Smooth muscle cell (in vitro differentiated cells): ENCODE measurements around the gene RPA1. TPM values are rescaled to one million over a fixed set of nuclear protein-coding genes. Genes with fewer than 3 reads are reported as not detected.
A peak's percentile ranks its signal among the peaks of the same experiment; 100 is the strongest.

Experiments used
- DNase-seq: peaks from one replicate; lab custom pipeline; 2025; ENCODE audit not compliant: unreplicated experiment; lab: John Stamatoyannopoulos, UW
- H2AFZ ChIP-seq: fragments of 200-600 bp; sonication (generic); 2 replicates; pipeline ENCODE4 v1.6.0; 2016; ENCODE audit warnings: antibody characterized with exemption, low read depth, mild to moderate bottlenecking
- H3F3A ChIP-seq: fragments of 200-600 bp; sonication (generic); 2 replicates; pipeline ENCODE4 v1.6.0; 2017; ENCODE audit warnings: antibody characterized with exemption, low read depth
- H3K27ac ChIP-seq: fragments of 200-600 bp; sonication (generic); 2 replicates; pipeline ENCODE4 v1.5.1; 2016; ENCODE audit warnings: low read depth, mild to moderate bottlenecking
- H3K27me3 ChIP-seq: fragments of 200-600 bp; sonication (generic); 2 replicates; pipeline ENCODE4 v1.6.1; 2016; ENCODE audit warnings: low read depth, mild to moderate bottlenecking
- H3K36me3 ChIP-seq: fragments of 200-600 bp; sonication (generic); 2 replicates; pipeline ENCODE4 v1.5.1; 2016; ENCODE audit warnings: low read depth
- H3K4me1 ChIP-seq: fragments of 200-600 bp; sonication (generic); 2 replicates; pipeline ENCODE4 v1.5.1; 2016; ENCODE audit warnings: low read depth
- H3K4me2 ChIP-seq: fragments of 200-600 bp; sonication (generic); 2 replicates; pipeline ENCODE4 v1.6.0; 2016; ENCODE audit warnings: mild to moderate bottlenecking
- H3K4me3 ChIP-seq: fragments of 200-600 bp; sonication (generic); 2 replicates; pipeline ENCODE4 v1.5.1; 2016; ENCODE audit warnings: mild to moderate bottlenecking
- H3K79me2 ChIP-seq: fragments of 200-600 bp; sonication (generic); 2 replicates; pipeline ENCODE4 v1.6.0; 2016; ENCODE audit warnings: low read depth, mild to moderate bottlenecking
- H3K9ac ChIP-seq: fragments of 200-600 bp; sonication (generic); 2 replicates; pipeline ENCODE4 v1.6.0; 2016; ENCODE audit warnings: low read depth
- H3K9me3 ChIP-seq: fragments of 200-600 bp; sonication (generic); replicated peaks from 2 replicates; pipeline ENCODE4 v1.5.1; 2016; ENCODE audit warnings: low read depth
- H4K20me1 ChIP-seq: fragments of 200-600 bp; sonication (generic); 2 replicates; pipeline ENCODE4 v1.6.0; 2016; ENCODE audit warnings: low read depth
- CTCF ChIP-seq: fragments of 200-600 bp; sonication (generic); IDR thresholded peaks from 2 replicates; pipeline ENCODE4 v1.5.1; 2017; ENCODE audit warnings: borderline replicate concordance, mild to moderate bottlenecking, antibody characterized with exemption; ENCODE audit not compliant: insufficient read depth, poor library complexity, severe bottlenecking
- WGBS: methylation state at CpG from one replicate; pipeline ENCODE4 v1.1.7; 2016; ENCODE audit warnings: low lambda C conversion rate; 5-methylcytosine and 5-hydroxymethylcytosine counted together
- polyA plus RNA-seq: library from polyadenylated mRNA; unstranded; fragments of >200 nt; fragmentation: Nextera tagmentation; extraction: Ambion mirVana; gene quantifications from 2 replicates; pipeline ENCODE4 v1.2.1, GENCODE V29; 2016
- total RNA-seq: library from RNA; depleted of rRNA; stranded (reverse); fragments of >200 nt; gene quantifications from 2 replicates; pipeline ENCODE4 v1.2.3, GENCODE V29; 2014

Gene RPA1
- total and polyA plus RNA-seq, 2 experiments from 2014 or later: 29.6 to 46.3 TPM

- H3K79me2 ChIP-seq: no peaks in the 10 kb centered on the region
- no peak overlapping the region for H2AFZ ChIP-seq
- H3K27me3 ChIP-seq: no peaks in the 10 kb centered on the region
- H3K9me3 ChIP-seq: no peaks in the 10 kb centered on the region
- H3K27ac ChIP-seq: peak overlapping the region; percentile 90
- no peak for TF ChIP-seq CTCF
- H3K9ac ChIP-seq: peak overlapping the region; percentile 39
- H3F3A ChIP-seq: peaks cover 44% of the 10 kb centered on the region
- H4K20me1 ChIP-seq: no peaks in the 10 kb centered on the region
- H3K4me3 ChIP-seq: no peak overlapping the region
- peak overlapping the region; percentile 42 for H3K4me2 ChIP-seq
- peak; percentile 31 for DNase-seq
- no peaks in the 10 kb centered on the region for H3K36me3 ChIP-seq
- H3K4me1 ChIP-seq: no peaks in the 10 kb centered on the region
- WGBS: 56% methylated on average over 16 of the region's 16 CpGs
Measured at GRCh38 chr17:1787301-1787902, 42.4 kb upstream of the RPA1 start.

- Histone ChIP-seq H3F3A (peaks cover 42% of the 10 kb centered on the region), H3K4me2 (no peak overlapping the region), H3K27ac (no peak overlapping the region), H2AFZ (no peak overlapping the region), H4K20me1 (peaks cover 3% of the 10 kb centered on the region), H3K4me1 (no peaks in the 10 kb centered on the region), H3K9me3 (no peaks in the 10 kb centered on the region), H3K4me3 (no peak overlapping the region), H3K9ac (no peak overlapping the region), H3K27me3 (no peaks in the 10 kb centered on the region), H3K36me3 (no peaks in the 10 kb centered on the region), H3K79me2 (no peaks in the 10 kb centered on the region)
- WGBS: 72% methylated on average over 5 of the region's 5 CpGs
- DNase-seq: no peak
- no peak for TF ChIP-seq CTCF
Measured at GRCh38 chr17:1789936-1790335, 39.9 kb upstream of the RPA1 start.

GRCh38 chr17:1792495-1793446 is 37.0 kb upstream of the RPA1 start:
- peaks cover 3% of the 10 kb centered on the region for H4K20me1 ChIP-seq
- H3K27ac ChIP-seq: peak overlapping the region; percentile 50
- no peak for DNase-seq
- WGBS: 60% methylated on average over 23 of the region's 23 CpGs
- no peaks in the 10 kb centered on the region for H3K4me1 ChIP-seq
- H3K36me3 ChIP-seq: no peaks in the 10 kb centered on the region
- no peak for TF ChIP-seq CTCF
- no peak overlapping the region for H3K4me2 ChIP-seq
- H3F3A ChIP-seq: peaks cover 30% of the 10 kb centered on the region
- H3K4me3 ChIP-seq: no peak overlapping the region
- H3K27me3 ChIP-seq: no peaks in the 10 kb centered on the region
- no peaks in the 10 kb centered on the region for H3K79me2 ChIP-seq
- no peak overlapping the region for H3K9ac ChIP-seq
- H2AFZ ChIP-seq: no peak overlapping the region
- no peaks in the 10 kb centered on the region for H3K9me3 ChIP-seq
